ENCODE results near the gene C3orf52.
A peak's percentile ranks its signal among the peaks of the same experiment; 100 is the strongest.
"Not testable (repeated sequence)": the region's sequence is repeated elsewhere in the genome, so short reads cannot be mapped to it uniquely, and the experiment has no call there.

The C3orf52 gene

GRCh38 chr3:112059497-112059896 lies 26.7 kb upstream of the C3orf52 start:
- Histone ChIP-seq H3K9ac (ENCODE audit: low read depth, low read length) (no peak overlapping the region), H3K27ac (ENCODE audit: low read length) (no peak overlapping the region), H3K79me2 (ENCODE audit: insufficient read depth, low read length) (no peaks in the 10 kb centered on the region), H3K4me3 (ENCODE audit: low read depth in 1 of 2, low read length in 2 of 2) (no peak overlapping the region), H2AFZ (ENCODE audit: low read depth, low read length) (no peak overlapping the region), H3K27me3 (ENCODE audit: insufficient read depth, low read length, poor library complexity) (no peaks in the 10 kb centered on the region), H3K36me3 (ENCODE audit: insufficient read depth, low read length) (no peaks in the 10 kb centered on the region), H4K20me1 (ENCODE audit: insufficient read depth, low read length) (no peaks in the 10 kb centered on the region), H3K4me1 (ENCODE audit: insufficient read depth, low read length) (no peaks in the 10 kb centered on the region), H3K4me2 (ENCODE audit: insufficient read depth, low read length) (no peak overlapping the region), H3K9me3 (ENCODE audit: insufficient read depth, low read length, severe bottlenecking) (no peaks in the 10 kb centered on the region)
- ATAC-seq (ENCODE audit: insufficient read depth, low read depth) (no peak), DNase-seq (no peak)
- no peak for TF ChIP-seq EZH2 (IDR thresholded peaks at IDR 0.05; ENCODE audit: borderline replicate concordance, low read depth, low read length, severe bottlenecking)
- TF ChIP-seq, protein P1, sequence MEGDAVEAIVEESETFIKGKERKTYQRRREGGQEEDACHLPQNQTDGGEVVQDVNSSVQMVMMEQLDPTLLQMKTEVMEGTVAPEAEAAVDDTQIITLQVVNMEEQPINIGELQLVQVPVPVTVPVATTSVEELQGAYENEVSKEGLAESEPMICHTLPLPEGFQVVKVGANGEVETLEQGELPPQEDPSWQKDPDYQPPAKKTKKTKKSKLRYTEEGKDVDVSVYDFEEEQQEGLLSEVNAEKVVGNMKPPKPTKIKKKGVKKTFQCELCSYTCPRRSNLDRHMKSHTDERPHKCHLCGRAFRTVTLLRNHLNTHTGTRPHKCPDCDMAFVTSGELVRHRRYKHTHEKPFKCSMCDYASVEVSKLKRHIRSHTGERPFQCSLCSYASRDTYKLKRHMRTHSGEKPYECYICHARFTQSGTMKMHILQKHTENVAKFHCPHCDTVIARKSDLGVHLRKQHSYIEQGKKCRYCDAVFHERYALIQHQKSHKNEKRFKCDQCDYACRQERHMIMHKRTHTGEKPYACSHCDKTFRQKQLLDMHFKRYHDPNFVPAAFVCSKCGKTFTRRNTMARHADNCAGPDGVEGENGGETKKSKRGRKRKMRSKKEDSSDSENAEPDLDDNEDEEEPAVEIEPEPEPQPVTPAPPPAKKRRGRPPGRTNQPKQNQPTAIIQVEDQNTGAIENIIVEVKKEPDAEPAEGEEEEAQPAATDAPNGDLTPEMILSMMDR (IDR thresholded peaks at IDR 0.05; ENCODE audit: borderline replicate concordance, extremely low read depth, low read length, poor library complexity, severe bottlenecking), result no peak

DNA sequence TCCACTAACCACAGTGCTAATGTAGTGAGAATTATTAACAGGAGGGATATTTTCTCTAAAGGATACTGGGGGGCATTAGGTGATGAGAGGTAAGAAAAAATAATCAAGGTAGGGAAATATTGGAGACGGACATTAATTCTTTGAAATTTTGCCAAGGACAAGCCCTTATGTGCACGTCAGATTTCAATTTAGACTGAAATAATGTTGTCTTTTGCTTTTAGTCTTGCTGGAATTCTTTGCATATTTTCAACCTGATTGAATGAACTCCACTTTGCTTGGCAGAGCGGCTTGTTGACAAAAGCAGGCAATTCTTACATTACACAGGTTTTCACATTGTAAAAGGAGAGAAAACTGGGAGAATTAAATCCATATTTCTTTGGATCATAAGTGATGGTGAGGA lies 25.0 kb upstream of the C3orf52 start:
- TF ChIP-seq, protein P1 (IDR thresholded peaks at IDR 0.05; ENCODE audit: borderline replicate concordance, extremely low read depth, low read length, poor library complexity, severe bottlenecking), result no peak
- TF ChIP-seq EZH2 (IDR thresholded peaks at IDR 0.05; ENCODE audit: borderline replicate concordance, low read depth, low read length, severe bottlenecking), result no peak
- no peaks in the 10 kb centered on the region for H3K79me2 ChIP-seq (ENCODE audit: insufficient read depth, low read length)
- H3K4me2 ChIP-seq (ENCODE audit: insufficient read depth, low read length), result no peak overlapping the region
- ATAC-seq (ENCODE audit: insufficient read depth, low read depth) (no peak), DNase-seq (no peak)
- H3K36me3 ChIP-seq (ENCODE audit: insufficient read depth, low read length), result no peaks in the 10 kb centered on the region
- no peak overlapping the region for H3K9ac ChIP-seq (ENCODE audit: low read depth, low read length)
- no peak overlapping the region for H3K4me3 ChIP-seq (ENCODE audit: low read depth in 1 of 2, low read length in 2 of 2)
- H4K20me1 ChIP-seq (ENCODE audit: insufficient read depth, low read length), result no peaks in the 10 kb centered on the region
- H3K27me3 ChIP-seq (ENCODE audit: insufficient read depth, low read length, poor library complexity), result no peaks in the 10 kb centered on the region
- H3K27ac ChIP-seq (ENCODE audit: low read length), result no peak overlapping the region
- no peak overlapping the region for H2AFZ ChIP-seq (ENCODE audit: low read depth, low read length)
- H3K9me3 ChIP-seq (ENCODE audit: insufficient read depth, low read length, severe bottlenecking), result no peaks in the 10 kb centered on the region
- no peaks in the 10 kb centered on the region for H3K4me1 ChIP-seq (ENCODE audit: insufficient read depth, low read length)

- H3K79me2 ChIP-seq (ENCODE audit: insufficient read depth, low read length); H4K20me1 ChIP-seq (ENCODE audit: insufficient read depth, low read length); H3K27ac ChIP-seq (ENCODE audit: low read length); H3K36me3 ChIP-seq (ENCODE audit: insufficient read depth, low read length); H3K9me3 ChIP-seq (ENCODE audit: insufficient read depth, low read length, severe bottlenecking); H3K27me3 ChIP-seq (ENCODE audit: insufficient read depth, low read length, poor library complexity); H3K4me1 ChIP-seq (ENCODE audit: insufficient read depth, low read length); H3K4me3 ChIP-seq (ENCODE audit: low read depth in 1 of 2, low read length in 2 of 2); H3K4me2 ChIP-seq (ENCODE audit: insufficient read depth, low read length); H3K9ac ChIP-seq (ENCODE audit: low read depth, low read length): not testable (repeated sequence)
- H2AFZ ChIP-seq (ENCODE audit: low read depth, low read length), result peak overlapping the region; percentile 25; the same call in 1 of the 2 replicates
- ATAC-seq (ENCODE audit: insufficient read depth, low read depth) (0 out of 3 replicates have a peak, but pooled peaks have one; percentile 39), DNase-seq (peak; percentile 59)
Observed at GRCh38 chr3:112072387-112073060, 13.7 kb upstream of the C3orf52 start.

GRCh38 chr3:112074006-112074405 lies 12.2 kb upstream of the C3orf52 start:
- no peak overlapping the region for H2AFZ ChIP-seq (ENCODE audit: low read depth, low read length)
- no peak for DNase-seq
- no peak overlapping the region for H3K4me2 ChIP-seq (ENCODE audit: insufficient read depth, low read length)
- no peak for ATAC-seq (ENCODE audit: insufficient read depth, low read depth)
- peaks cover 9% of the 10 kb centered on the region for H3K4me1 ChIP-seq (ENCODE audit: insufficient read depth, low read length)
- H3K4me3 ChIP-seq (ENCODE audit: low read depth in 1 of 2, low read length in 2 of 2), result no peak overlapping the region
- TF ChIP-seq, protein P1 (IDR thresholded peaks at IDR 0.05; ENCODE audit: borderline replicate concordance, extremely low read depth, low read length, poor library complexity, severe bottlenecking), result no peak
- TF ChIP-seq EZH2 (IDR thresholded peaks at IDR 0.05; ENCODE audit: borderline replicate concordance, low read depth, low read length, severe bottlenecking), result no peak
- no peaks in the 10 kb centered on the region for H3K9me3 ChIP-seq (ENCODE audit: insufficient read depth, low read length, severe bottlenecking)
- no peaks in the 10 kb centered on the region for H3K36me3 ChIP-seq (ENCODE audit: insufficient read depth, low read length)
- H3K27ac ChIP-seq (ENCODE audit: low read length), result no peak overlapping the region
- no peaks in the 10 kb centered on the region for H3K79me2 ChIP-seq (ENCODE audit: insufficient read depth, low read length)
- peaks cover 3% of the 10 kb centered on the region for H3K27me3 ChIP-seq (ENCODE audit: insufficient read depth, low read length, poor library complexity)
- H3K9ac ChIP-seq (ENCODE audit: low read depth, low read length), result no peak overlapping the region
- no peaks in the 10 kb centered on the region for H4K20me1 ChIP-seq (ENCODE audit: insufficient read depth, low read length)
